Ascending aorta (tissue), 2 donors: ENCODE measurements around the gene CDH20. TPM values are rescaled to one million over a fixed set of nuclear protein-coding genes. Genes with fewer than 3 reads are reported as not detected.

Source experiments
- DNase-seq, 2 donors: peaks; one replicate each; pipeline ENCODE4 v3.0.0-alpha.2; 2019; ENCODE audit warnings: low spot score in 2 of 2
- H3K27ac ChIP-seq, 2 donors: fragments of 200-600 bp; sonication (generic); one replicate each; pipeline ENCODE4 v1.5.1; 2016 to 2017; ENCODE audit warnings: mild to moderate bottlenecking in 1 of 2
- H3K27me3 ChIP-seq: fragments of 200-600 bp; sonication (generic); one replicate; pipeline ENCODE4 v1.5.1; 2017
- H3K36me3 ChIP-seq, 2 donors: fragments of 200-600 bp; sonication (generic); one replicate each; pipeline ENCODE4 v1.5.1; 2016
- H3K4me1 ChIP-seq, 2 donors: fragments of 200-600 bp; sonication (generic); one replicate each; pipeline ENCODE4 v1.5.1; 2016 to 2017; ENCODE audit warnings: mild to moderate bottlenecking in 1 of 2
- H3K4me3 ChIP-seq, 2 donors: fragments of 200-600 bp; sonication (generic); one replicate each; pipeline ENCODE4 v1.5.1; 2016 to 2017; ENCODE audit warnings: mild to moderate bottlenecking in 1 of 2
- H3K9me3 ChIP-seq, 2 donors: fragments of 200-600 bp; sonication (generic); one replicate each; pipeline ENCODE4 v1.5.1; 2016
- intact Hi-C: fragments of 100-400 bp; cut with DNase I; formaldehyde crosslinking; loops from one replicate; pipeline ENCODE4 v1.15.1; 2023
- total RNA-seq: library from RNA; depleted of rRNA; stranded (reverse); fragments of >200 nt; gene quantifications from one replicate; pipeline ENCODE4 v1.1.0, GENCODE V29; 2016
- TF ChIP-seq, protein P1 (sequence below), 3 experiments: fragments of 200-600 bp in 2 of 3; fragments of 450-650 bp in 1 of 3; sonication (generic) in 2 of 3; IDR thresholded peaks; one replicate each; pipeline ENCODE4 v1.5.1; 2016 to 2019; ENCODE audit warnings: antibody characterized with exemption in 3 of 3, mild to moderate bottlenecking in 1 of 3, moderate library complexity in 1 of 3

CDH20 gene
- total RNA-seq, 1 donor from 2014 or later: not detected

DNA sequence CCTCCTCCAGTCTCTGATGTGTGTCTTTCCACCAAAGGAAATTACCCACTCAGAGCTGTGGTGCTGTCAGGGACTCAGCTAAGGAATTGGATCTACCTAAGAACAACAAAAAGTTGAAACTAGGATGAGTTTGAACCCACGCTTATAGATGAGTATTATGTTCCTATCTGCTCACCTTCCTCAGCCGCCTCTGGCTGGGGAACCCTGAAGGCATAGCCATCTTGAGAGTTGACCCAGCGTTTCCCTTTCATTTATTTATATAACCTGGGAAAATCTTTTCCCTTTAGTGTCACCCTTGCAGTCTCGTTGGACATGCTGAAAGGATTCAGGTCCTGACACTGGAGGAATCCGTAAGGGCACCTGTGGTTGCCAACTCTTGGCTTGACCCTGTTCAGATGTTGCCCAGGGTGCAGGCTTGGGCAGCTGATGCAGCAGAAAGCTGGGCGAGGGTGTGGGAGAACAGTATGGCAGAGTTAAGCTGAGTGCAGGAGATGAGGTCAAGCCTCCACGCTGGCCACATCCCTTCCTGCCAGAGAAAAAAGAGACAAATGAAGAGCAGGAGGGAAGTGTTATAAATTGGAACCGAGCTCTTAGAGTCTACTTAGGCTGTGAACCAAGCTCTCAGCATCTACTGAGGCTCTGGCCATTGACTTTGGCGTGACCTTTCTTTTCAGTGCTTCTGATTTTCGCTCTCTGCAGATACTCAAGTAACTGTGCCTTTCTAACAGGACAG, 1.9 kb downstream of the CDH20 start:
- Histone ChIP-seq H3K9me3 (no peaks in the 10 kb centered on the region), H3K27me3 (no peaks in the 10 kb centered on the region), H3K4me1 (no peaks in the 10 kb centered on the region), H3K27ac (no peak overlapping the region), H3K36me3 (no peaks in the 10 kb centered on the region), H3K4me3 (peak overlapping the region in 1 of 2 donors; percentile 25)
- TF ChIP-seq, protein P1, sequence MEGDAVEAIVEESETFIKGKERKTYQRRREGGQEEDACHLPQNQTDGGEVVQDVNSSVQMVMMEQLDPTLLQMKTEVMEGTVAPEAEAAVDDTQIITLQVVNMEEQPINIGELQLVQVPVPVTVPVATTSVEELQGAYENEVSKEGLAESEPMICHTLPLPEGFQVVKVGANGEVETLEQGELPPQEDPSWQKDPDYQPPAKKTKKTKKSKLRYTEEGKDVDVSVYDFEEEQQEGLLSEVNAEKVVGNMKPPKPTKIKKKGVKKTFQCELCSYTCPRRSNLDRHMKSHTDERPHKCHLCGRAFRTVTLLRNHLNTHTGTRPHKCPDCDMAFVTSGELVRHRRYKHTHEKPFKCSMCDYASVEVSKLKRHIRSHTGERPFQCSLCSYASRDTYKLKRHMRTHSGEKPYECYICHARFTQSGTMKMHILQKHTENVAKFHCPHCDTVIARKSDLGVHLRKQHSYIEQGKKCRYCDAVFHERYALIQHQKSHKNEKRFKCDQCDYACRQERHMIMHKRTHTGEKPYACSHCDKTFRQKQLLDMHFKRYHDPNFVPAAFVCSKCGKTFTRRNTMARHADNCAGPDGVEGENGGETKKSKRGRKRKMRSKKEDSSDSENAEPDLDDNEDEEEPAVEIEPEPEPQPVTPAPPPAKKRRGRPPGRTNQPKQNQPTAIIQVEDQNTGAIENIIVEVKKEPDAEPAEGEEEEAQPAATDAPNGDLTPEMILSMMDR (IDR thresholded peaks at IDR 0.05): no peak
- intact Hi-C loops: no loop called here
- DNase-seq: no peak

- DNase-seq: no peak
- Histone ChIP-seq H3K4me1 (no peaks in the 10 kb centered on the region), H3K27me3 (no peaks in the 10 kb centered on the region), H3K27ac (no peak overlapping the region), H3K4me3 (no peak overlapping the region), H3K36me3 (no peaks in the 10 kb centered on the region), H3K9me3 (no peaks in the 10 kb centered on the region)
- TF ChIP-seq, protein P1 (IDR thresholded peaks at IDR 0.05): no peak
- intact Hi-C loops: no loop called here
These were observed 2.7 kb downstream of the CDH20 start for GRCh38 chr18:61335684-61336555.

DNA sequence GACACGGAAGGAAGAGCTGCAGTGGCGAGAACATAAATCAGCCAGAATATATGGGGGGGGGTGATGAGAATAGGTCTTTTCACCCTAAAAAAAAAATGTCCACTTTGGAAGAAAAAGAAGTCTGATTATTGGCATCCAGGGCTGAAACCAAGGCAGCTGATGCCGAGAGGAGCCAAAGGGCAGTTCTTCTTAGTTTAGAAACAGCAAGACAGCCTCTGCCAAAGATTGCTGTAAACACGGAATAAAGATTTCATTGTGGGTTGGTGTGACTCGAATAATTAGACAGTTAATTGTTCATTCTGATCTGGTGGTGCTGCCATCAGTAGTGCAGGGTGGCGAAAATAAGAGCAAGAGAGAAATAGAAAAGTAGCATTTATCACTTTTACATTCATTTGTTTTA, 3.5 kb downstream of the CDH20 start:
- Histone ChIP-seq H3K27me3 (no peaks in the 10 kb centered on the region), H3K27ac (no peak overlapping the region), H3K36me3 (no peaks in the 10 kb centered on the region), H3K4me1 (no peaks in the 10 kb centered on the region), H3K4me3 (no peak overlapping the region), H3K9me3 (no peaks in the 10 kb centered on the region)
- intact Hi-C loops: no loop called here
- no peak for DNase-seq
- TF ChIP-seq, protein P1 (IDR thresholded peaks at IDR 0.05): no peak

DNA sequence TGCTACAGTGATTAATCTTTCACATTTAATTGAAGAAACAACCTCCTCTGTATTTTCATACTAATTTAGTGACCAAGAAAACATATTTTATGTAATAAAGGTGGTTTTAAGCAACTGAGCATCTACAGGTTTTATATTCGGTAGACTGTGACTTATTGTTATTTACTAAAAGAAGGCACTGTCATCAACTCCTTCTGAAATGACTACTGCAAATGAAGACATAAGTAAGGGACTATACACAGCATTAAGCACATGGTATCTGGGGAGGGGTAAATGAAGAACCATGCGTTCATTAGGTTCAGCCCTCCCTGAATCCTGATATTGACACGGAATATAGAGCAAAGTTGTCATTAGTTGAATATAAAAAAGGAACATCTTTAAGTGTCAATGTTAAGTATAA, 4.3 kb downstream of the CDH20 start:
- H3K4me1 ChIP-seq: no peaks in the 10 kb centered on the region
- no peaks in the 10 kb centered on the region for H3K36me3 ChIP-seq
- intact Hi-C loops: no loop called here
- no peaks in the 10 kb centered on the region for H3K27me3 ChIP-seq
- no peak overlapping the region for H3K27ac ChIP-seq
- no peaks in the 10 kb centered on the region for H3K9me3 ChIP-seq
- H3K4me3 ChIP-seq: no peak overlapping the region
- TF ChIP-seq, protein P1 (IDR thresholded peaks at IDR 0.05): no peak
- no peak for DNase-seq

DNA sequence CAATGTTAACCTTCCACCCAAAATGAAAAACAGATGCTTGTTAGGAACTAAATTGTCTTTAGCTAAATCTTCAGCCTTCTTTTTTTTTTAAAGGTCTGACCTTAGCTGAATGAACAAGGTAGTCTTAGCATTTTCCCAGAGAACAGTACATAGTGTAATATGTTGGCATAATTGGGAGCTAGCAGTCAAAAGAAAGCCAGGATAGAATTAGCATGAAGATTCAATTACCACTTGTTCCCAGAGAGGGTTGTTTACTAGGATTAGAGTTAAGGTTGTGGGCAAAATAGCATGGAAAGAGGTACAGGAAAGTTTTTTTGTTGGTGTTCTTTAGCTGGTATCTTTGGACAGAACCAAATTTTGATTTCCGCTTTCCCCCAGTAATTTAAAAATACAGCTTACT, 6.9 kb downstream of the CDH20 start:
- TF ChIP-seq, protein P1 (IDR thresholded peaks at IDR 0.05): no peak
- intact Hi-C loops: no loop called here

More for the DNA sequence above, 6.9 kb downstream of the CDH20 start:
- no peak overlapping the region for H3K27ac ChIP-seq
- H3K36me3 ChIP-seq: no peaks in the 10 kb centered on the region
- no peak for DNase-seq
- no peak overlapping the region for H3K4me3 ChIP-seq
- no peaks in the 10 kb centered on the region for H3K27me3 ChIP-seq
- no peaks in the 10 kb centered on the region for H3K9me3 ChIP-seq
- H3K4me1 ChIP-seq: no peaks in the 10 kb centered on the region
